Measurements from ENCODE around the gene PLD1. TPM values are rescaled to one million over a fixed set of nuclear protein-coding genes. Genes with fewer than 3 reads are reported as not detected.

The PLD1 gene
- total RNA-seq, 6 experiments from 2014 or later: 13.3 to 29.9 (median 18.5) TPM

- no peak for ATAC-seq
Measured at GRCh38 chr3:171844873-171845272, 34.6 kb upstream of the PLD1 start.

GRCh38 chr3:171842864-171843518 is 32.7 kb upstream of the PLD1 start, which contains the start of gene TMEM212:
Gene TMEM212 (plus strand): TSS chr3:171843349. CDS start chr3:171843384, 35 bp downstream.
- no peak for DNase-seq
- Histone ChIP-seq H3K27ac (peak within 1 kb of the TSS; percentile 67 to 90 (median 78)), H3K4me1 (peaks cover 0 to 48% (median 10%) of the 10 kb centered on the region in 4 donors), H3K36me3 (no peaks in the 10 kb centered on the region), H3K9me3 (no peaks in the 10 kb centered on the region), H3K4me3 (no peak within 1 kb of the TSS), H3K27me3 (no peaks in the 10 kb centered on the region)
- intact Hi-C loops (cut with DNase I): no loop called here
- TF ChIP-seq POLR2A (IDR thresholded peaks at IDR 0.05): no peak
- TF ChIP-seq, protein P1, sequence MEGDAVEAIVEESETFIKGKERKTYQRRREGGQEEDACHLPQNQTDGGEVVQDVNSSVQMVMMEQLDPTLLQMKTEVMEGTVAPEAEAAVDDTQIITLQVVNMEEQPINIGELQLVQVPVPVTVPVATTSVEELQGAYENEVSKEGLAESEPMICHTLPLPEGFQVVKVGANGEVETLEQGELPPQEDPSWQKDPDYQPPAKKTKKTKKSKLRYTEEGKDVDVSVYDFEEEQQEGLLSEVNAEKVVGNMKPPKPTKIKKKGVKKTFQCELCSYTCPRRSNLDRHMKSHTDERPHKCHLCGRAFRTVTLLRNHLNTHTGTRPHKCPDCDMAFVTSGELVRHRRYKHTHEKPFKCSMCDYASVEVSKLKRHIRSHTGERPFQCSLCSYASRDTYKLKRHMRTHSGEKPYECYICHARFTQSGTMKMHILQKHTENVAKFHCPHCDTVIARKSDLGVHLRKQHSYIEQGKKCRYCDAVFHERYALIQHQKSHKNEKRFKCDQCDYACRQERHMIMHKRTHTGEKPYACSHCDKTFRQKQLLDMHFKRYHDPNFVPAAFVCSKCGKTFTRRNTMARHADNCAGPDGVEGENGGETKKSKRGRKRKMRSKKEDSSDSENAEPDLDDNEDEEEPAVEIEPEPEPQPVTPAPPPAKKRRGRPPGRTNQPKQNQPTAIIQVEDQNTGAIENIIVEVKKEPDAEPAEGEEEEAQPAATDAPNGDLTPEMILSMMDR (IDR thresholded peaks at IDR 0.05): no peak
- peak in 2 of 4 donors; percentile 35 to 54 for ATAC-seq
- WGBS (ENCODE audit: insufficient coverage, low coverage, low lambda C conversion rate, missing lambda C conversion rate): 50% methylated on average over 5 of the region's 5 CpGs

More at GRCh38 chr3:171844873-171845272, 34.6 kb upstream of the PLD1 start:
- H3K27ac ChIP-seq: no peak overlapping the region
- peaks cover 0 to 30% (median 4%) of the 10 kb centered on the region in 4 donors for H3K4me1 ChIP-seq
- no peaks in the 10 kb centered on the region for H3K36me3 ChIP-seq
- no peaks in the 10 kb centered on the region for H3K9me3 ChIP-seq
- no peak for TF ChIP-seq POLR2A (IDR thresholded peaks at IDR 0.05)
- TF ChIP-seq, protein P1 (IDR thresholded peaks at IDR 0.05): no peak
- no peaks in the 10 kb centered on the region for H3K27me3 ChIP-seq
- no peak overlapping the region for H3K4me3 ChIP-seq
- 97% methylated on average over 2 of the region's 2 CpGs for WGBS (ENCODE audit: insufficient coverage, low coverage, low lambda C conversion rate, missing lambda C conversion rate)
- intact Hi-C loops (cut with DNase I): no loop called here
- no peak for DNase-seq

- Histone ChIP-seq H3K27me3 (no peaks in the 10 kb centered on the region), H3K4me3 (no peak overlapping the region), H3K4me1 (peaks cover 0 to 55% (median 10%) of the 10 kb centered on the region in 4 donors), H3K27ac (peak overlapping the region; percentile 67 to 90 (median 78)), H3K36me3 (no peaks in the 10 kb centered on the region), H3K9me3 (no peaks in the 10 kb centered on the region)
- WGBS (ENCODE audit: insufficient coverage, low coverage, low lambda C conversion rate, missing lambda C conversion rate): 11% methylated on average over 1 of the region's 1 CpG
- TF ChIP-seq, protein P1 (IDR thresholded peaks at IDR 0.05): no peak
- TF ChIP-seq POLR2A (IDR thresholded peaks at IDR 0.05): no peak
- DNase-seq (no peak), ATAC-seq (peak in 2 of 4 donors; percentile 2 to 24)
- intact Hi-C loops (cut with DNase I): no loop called here
Measured at GRCh38 chr3:171841620-171842000, 31.3 kb upstream of the PLD1 start.

DNA sequence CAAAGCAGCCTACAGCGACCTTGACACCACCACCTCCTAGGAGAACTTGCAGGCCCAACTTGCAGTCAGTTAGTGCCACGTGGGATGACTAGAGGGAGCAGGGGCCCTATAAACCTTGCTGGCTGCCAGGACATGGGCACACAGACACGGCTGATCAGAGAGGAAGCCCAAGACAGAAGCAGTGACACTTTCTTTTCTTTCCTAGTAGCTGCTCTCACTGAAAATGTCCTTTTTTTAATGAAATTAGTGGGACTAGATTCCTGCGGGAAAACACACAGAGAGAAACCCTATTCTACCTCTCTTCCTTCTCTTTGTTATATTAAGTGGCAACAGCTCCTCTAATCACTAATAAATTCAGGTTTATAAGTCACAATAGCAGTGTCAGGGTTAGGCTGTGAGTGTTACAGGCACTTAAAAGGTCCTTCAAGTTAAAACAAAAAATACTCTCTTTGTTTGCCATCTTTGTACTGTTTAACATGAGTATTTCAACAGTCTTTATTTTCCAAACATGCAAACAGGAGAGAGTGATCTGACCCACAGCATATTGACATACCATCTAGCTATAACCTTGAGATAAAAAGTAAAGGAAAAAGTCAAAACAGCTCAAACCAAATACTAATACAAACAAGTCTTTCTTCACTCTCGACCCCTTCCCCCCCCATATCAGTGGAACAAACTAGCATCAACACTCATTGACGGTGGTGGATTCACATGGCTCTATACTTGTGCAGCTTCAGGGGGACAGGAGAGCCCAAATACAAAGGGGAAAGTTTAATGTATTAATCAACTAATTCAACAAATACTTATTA is 30.7 kb upstream of the PLD1 start:
- 24% methylated on average over 4 of the region's 6 CpGs for WGBS (ENCODE audit: insufficient coverage, low coverage, low lambda C conversion rate, missing lambda C conversion rate)
- TF ChIP-seq, protein P1 (IDR thresholded peaks at IDR 0.05): no peak
- no peak for TF ChIP-seq POLR2A (IDR thresholded peaks at IDR 0.05)
- H3K27me3 ChIP-seq: no peaks in the 10 kb centered on the region
- intact Hi-C loops (cut with DNase I): no loop called here
- no peaks in the 10 kb centered on the region for H3K36me3 ChIP-seq
- no peak overlapping the region for H3K4me3 ChIP-seq
- H3K27ac ChIP-seq: peak overlapping the region; percentile 67 to 90 (median 78)
- DNase-seq: peak in 2 of 3 donors; percentile 26 to 81
- ATAC-seq: peak; percentile 52 to 80 (median 70)
- peaks cover 0 to 55% (median 10%) of the 10 kb centered on the region in 4 donors for H3K4me1 ChIP-seq
- H3K9me3 ChIP-seq: no peaks in the 10 kb centered on the region

Data from right lobe of liver (tissue), 6 donors.